SK-N-SH treated with all-trans-retinoic acid at 6 μM for 48 hours (cell line): ENCODE measurements around the gene ADGRV1.

Source experiments
- RARB ChIP-seq: fragments of 250-450 bp; sonication (Bioruptor Pico); IDR thresholded peaks from 2 replicates; pipeline ENCODE4 v1.8.0; 2021; ENCODE audit warnings: mild to moderate bottlenecking, moderate library complexity
- TCF4 ChIP-seq: fragments of 250-450 bp; sonication (Bioruptor Pico); IDR thresholded peaks from 2 replicates; pipeline ENCODE4 v1.8.0; 2021; ENCODE audit warnings: mild to moderate bottlenecking, moderate library complexity, borderline replicate concordance
- ZFP30 ChIP-seq: fragments of 450-650 bp; formaldehyde crosslinking; IDR thresholded peaks from 2 replicates; pipeline ENCODE4 v1.5.0; 2022; ENCODE audit warnings: mild to moderate bottlenecking, moderate library complexity

- no peak for TF ChIP-seq ZFP30 (CRISPR knock-in tag)
- no peak for TF ChIP-seq RARB (CRISPR knock-in tag)
- TF ChIP-seq TCF4 = no peak
Measured at GRCh38 chr5:90565491-90565890, 6.9 kb downstream of the ADGRV1 start.
